ENCODE data around the gene UMODL1.

Gene UMODL1

DNA sequence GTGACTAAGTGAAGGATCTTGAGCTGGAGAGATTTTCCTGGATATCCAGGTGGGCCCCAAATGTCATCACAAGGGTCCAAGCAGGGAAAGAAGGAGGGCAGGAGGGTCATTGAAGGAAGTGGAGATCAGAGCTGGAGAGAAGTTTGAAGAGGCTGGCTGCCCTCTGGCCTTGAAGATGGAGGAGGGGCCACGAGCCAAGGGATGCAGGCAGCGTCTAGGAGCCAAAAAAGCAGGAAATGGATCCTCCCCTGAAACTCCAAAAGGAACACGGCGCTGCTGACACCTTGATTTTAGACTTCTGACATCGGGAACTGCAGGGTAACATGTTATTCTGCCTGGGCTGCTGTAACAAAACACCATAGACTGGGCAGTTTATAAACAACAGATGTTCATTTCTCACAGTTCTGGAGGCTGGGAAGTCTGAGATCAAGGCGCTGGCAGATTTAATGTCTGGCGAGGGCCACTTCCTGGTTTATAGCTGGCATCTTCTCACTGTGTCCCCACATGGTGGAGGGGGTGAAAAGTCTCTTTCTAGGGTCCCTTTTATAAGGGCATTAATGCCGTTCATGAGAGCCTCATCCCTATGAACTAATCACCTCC lies 32.2 kb upstream of the UMODL1 start:
- H3K4me3 ChIP-seq (ENCODE audit: low read depth, low read length) = no peak overlapping the region
- TF ChIP-seq ZIC2 (tag by site-specific recombination; IDR thresholded peaks at IDR 0.05) = no peak
- TF ChIP-seq ZNF416 (tag by site-specific recombination; IDR thresholded peaks at IDR 0.05) = no peak
- TF ChIP-seq PRDM10 (tag by site-specific recombination; IDR thresholded peaks at IDR 0.05) = no peak
- TF ChIP-seq ZNF169 (tag by site-specific recombination; IDR thresholded peaks at IDR 0.05) = no peak
- no peak for TF ChIP-seq ZNF544 (tag by site-specific recombination; IDR thresholded peaks at IDR 0.05)
- no peak for TF ChIP-seq HOXD13 (CRISPR knock-in tag; IDR thresholded peaks at IDR 0.05; ENCODE audit: borderline replicate concordance)
- TF ChIP-seq SP3 (tag by site-specific recombination; IDR thresholded peaks at IDR 0.05) = no peak
- TF ChIP-seq ZNF830 (tag by site-specific recombination; IDR thresholded peaks at IDR 0.05; ENCODE audit: low read depth) = no peak
- no peak for TF ChIP-seq ELK4 (IDR thresholded peaks at IDR 0.05; ENCODE audit: borderline replicate concordance, low read depth, low read length)
- no peak for TF ChIP-seq ZNF140 (tag by site-specific recombination; IDR thresholded peaks at IDR 0.05)
- no peak for TF ChIP-seq ZNF76 (tag by site-specific recombination; IDR thresholded peaks at IDR 0.05; ENCODE audit: borderline replicate concordance, low read depth)
- TF ChIP-seq ZNF133 (tag by site-specific recombination; IDR thresholded peaks at IDR 0.05) = no peak
- H3K4me1 ChIP-seq (ENCODE audit: control insufficient read depth, insufficient read depth, low read length) = no peaks in the 10 kb centered on the region
- H3K36me3 ChIP-seq (ENCODE audit: control insufficient read depth in 2 of 2, insufficient read depth in 1 of 2, low read length in 2 of 2) = no peaks in the 10 kb centered on the region
- ChIA-PET CTCF (interaction anchor here (1.2 kb wide), 1 partner anchor 69 kb away, joined by 3 read pairs; no protein-coding TSS in a partner anchor), POLR2A (no interaction called here)
- no peak overlapping the region for H3K27ac ChIP-seq (ENCODE audit: extremely low read depth, low read depth, low read length)
- no peaks in the 10 kb centered on the region for H3K9me3 ChIP-seq (ENCODE audit: control insufficient read depth, insufficient read depth, low read depth, low read length)

GRCh38 chr21:42039470-42039901 lies 31.6 kb upstream of the UMODL1 start:
- ChIA-PET CTCF (interaction anchor here (0.6 kb wide), 1 partner anchor 369 kb away, joined by 3 read pairs; no protein-coding TSS in a partner anchor), POLR2A (no interaction called here)
- Histone ChIP-seq H3K27ac (ENCODE audit: extremely low read depth, low read depth, low read length) (no peak overlapping the region), H3K4me3 (ENCODE audit: low read depth, low read length) (no peak overlapping the region), H3K36me3 (ENCODE audit: control insufficient read depth in 2 of 2, insufficient read depth in 1 of 2, low read length in 2 of 2) (no peaks in the 10 kb centered on the region), H3K4me1 (ENCODE audit: control insufficient read depth, insufficient read depth, low read length) (no peaks in the 10 kb centered on the region), H3K9me3 (ENCODE audit: control insufficient read depth, insufficient read depth, low read depth, low read length) (no peaks in the 10 kb centered on the region)
- TF ChIP-seq ZNF639 (tag by site-specific recombination; IDR thresholded peaks at IDR 0.05) (no peak), IKZF3 (tag by site-specific recombination; IDR thresholded peaks at IDR 0.05) (no peak), HOXA7 (CRISPR knock-in tag; IDR thresholded peaks at IDR 0.05; ENCODE audit: borderline replicate concordance) (no peak), ZNF48 (tag by site-specific recombination; IDR thresholded peaks at IDR 0.05) (no peak), TRIM28 (IDR thresholded peaks at IDR 0.05; ENCODE audit: borderline replicate concordance, low read length) (no peak), ZNF223 (tag by site-specific recombination; IDR thresholded peaks at IDR 0.05) (no peak)
- TF ChIP-seq, protein P1, sequence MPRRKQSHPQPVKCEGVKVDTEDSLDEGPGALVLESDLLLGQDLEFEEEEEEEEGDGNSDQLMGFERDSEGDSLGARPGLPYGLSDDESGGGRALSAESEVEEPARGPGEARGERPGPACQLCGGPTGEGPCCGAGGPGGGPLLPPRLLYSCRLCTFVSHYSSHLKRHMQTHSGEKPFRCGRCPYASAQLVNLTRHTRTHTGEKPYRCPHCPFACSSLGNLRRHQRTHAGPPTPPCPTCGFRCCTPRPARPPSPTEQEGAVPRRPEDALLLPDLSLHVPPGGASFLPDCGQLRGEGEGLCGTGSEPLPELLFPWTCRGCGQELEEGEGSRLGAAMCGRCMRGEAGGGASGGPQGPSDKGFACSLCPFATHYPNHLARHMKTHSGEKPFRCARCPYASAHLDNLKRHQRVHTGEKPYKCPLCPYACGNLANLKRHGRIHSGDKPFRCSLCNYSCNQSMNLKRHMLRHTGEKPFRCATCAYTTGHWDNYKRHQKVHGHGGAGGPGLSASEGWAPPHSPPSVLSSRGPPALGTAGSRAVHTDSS (tag by site-specific recombination; IDR thresholded peaks at IDR 0.05) = no peak
- TF ChIP-seq, protein P2, sequence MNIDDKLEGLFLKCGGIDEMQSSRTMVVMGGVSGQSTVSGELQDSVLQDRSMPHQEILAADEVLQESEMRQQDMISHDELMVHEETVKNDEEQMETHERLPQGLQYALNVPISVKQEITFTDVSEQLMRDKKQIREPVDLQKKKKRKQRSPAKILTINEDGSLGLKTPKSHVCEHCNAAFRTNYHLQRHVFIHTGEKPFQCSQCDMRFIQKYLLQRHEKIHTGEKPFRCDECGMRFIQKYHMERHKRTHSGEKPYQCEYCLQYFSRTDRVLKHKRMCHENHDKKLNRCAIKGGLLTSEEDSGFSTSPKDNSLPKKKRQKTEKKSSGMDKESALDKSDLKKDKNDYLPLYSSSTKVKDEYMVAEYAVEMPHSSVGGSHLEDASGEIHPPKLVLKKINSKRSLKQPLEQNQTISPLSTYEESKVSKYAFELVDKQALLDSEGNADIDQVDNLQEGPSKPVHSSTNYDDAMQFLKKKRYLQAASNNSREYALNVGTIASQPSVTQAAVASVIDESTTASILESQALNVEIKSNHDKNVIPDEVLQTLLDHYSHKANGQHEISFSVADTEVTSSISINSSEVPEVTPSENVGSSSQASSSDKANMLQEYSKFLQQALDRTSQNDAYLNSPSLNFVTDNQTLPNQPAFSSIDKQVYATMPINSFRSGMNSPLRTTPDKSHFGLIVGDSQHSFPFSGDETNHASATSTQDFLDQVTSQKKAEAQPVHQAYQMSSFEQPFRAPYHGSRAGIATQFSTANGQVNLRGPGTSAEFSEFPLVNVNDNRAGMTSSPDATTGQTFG (tag by site-specific recombination; IDR thresholded peaks at IDR 0.05; ENCODE audit: borderline replicate concordance) = no peak
- TF ChIP-seq, protein P3, sequence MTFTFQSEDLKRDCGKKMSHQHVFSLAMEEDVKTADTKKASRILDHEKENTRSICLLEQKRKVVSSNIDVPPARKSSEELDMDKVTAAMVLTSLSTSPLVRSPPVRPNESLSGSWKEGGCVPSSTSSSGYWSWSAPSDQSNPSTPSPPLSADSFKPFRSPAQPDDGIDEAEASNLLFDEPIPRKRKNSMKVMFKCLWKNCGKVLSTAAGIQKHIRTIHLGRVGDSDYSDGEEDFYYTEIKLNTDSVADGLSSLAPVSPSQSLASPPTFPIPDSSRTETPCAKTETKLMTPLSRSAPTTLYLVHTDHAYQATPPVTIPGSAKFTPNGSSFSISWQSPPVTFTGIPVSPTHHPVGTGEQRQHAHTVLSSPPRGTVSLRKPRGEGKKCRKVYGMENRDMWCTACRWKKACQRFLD (tag by site-specific recombination; IDR thresholded peaks at IDR 0.05) = no peak
- TF ChIP-seq, protein P4, sequence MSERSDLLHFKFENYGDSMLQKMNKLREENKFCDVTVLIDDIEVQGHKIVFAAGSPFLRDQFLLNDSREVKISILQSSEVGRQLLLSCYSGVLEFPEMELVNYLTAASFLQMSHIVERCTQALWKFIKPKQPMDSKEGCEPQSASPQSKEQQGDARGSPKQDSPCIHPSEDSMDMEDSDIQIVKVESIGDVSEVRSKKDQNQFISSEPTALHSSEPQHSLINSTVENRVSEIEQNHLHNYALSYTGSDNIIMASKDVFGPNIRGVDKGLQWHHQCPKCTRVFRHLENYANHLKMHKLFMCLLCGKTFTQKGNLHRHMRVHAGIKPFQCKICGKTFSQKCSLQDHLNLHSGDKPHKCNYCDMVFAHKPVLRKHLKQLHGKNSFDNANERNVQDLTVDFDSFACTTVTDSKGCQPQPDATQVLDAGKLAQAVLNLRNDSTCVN (tag by site-specific recombination; optimal IDR thresholded peaks at IDR 0.05) = no peak

Measured in HEK293 (cell line).